HG03064 (cell line): Measurements from ENCODE around the gene FANCM.
"Not testable (repeated sequence)": the region's sequence is repeated elsewhere in the genome, so short reads cannot be mapped to it uniquely, and the experiment has no call there.

ENCODE experiments used
- ATAC-seq: cut with Tn5 transposase; IDR thresholded peaks from one replicate; pipeline ENCODE4 v1.9.1; 2021; ENCODE audit warnings: low read depth; ENCODE audit not compliant: unreplicated experiment

The FANCM gene

GRCh38 chr14:45142083-45142482 is 6.4 kb downstream of the FANCM start:
- not testable (repeated sequence) for ATAC-seq

GRCh38 chr14:45144658-45145057 is 8.9 kb downstream of the FANCM start:
- ATAC-seq: peak; percentile 51

GRCh38 chr14:45145214-45145613 is 9.5 kb downstream of the FANCM start:
- ATAC-seq: no peak

- no peak for ATAC-seq
Measured at GRCh38 chr14:45149602-45150001, 13.9 kb downstream of the FANCM start.

GRCh38 chr14:45150386-45150890 is 14.7 kb downstream of the FANCM start:
- no peak for ATAC-seq

GRCh38 chr14:45156067-45156466 is 20.3 kb downstream of the FANCM start:
- no peak for ATAC-seq

GRCh38 chr14:45169906-45170305 is 34.2 kb downstream of the FANCM start:
- no peak for ATAC-seq

GRCh38 chr14:45177076-45177475 is 41.3 kb downstream of the FANCM start:
- no peak for ATAC-seq

GRCh38 chr14:45181329-45181728 is 45.6 kb downstream of the FANCM start:
- no peak for ATAC-seq

- ATAC-seq: no peak
Measured at GRCh38 chr14:45181806-45182205, 46.1 kb downstream of the FANCM start.

- no peak for ATAC-seq
Measured at GRCh38 chr14:45185100-45185814, 49.5 kb downstream of the FANCM start.

- ATAC-seq: no peak
Measured at GRCh38 chr14:45194964-45195363, 59.2 kb downstream of the FANCM start.

GRCh38 chr14:45198551-45198950 is 62.8 kb downstream of the FANCM start:
- no peak for ATAC-seq

- ATAC-seq: no peak
Measured at GRCh38 chr14:45199230-45199629, 63.5 kb downstream of the FANCM start.

GRCh38 chr14:45201905-45202304 is 66.2 kb downstream of the FANCM start:
- peak; percentile 77 for ATAC-seq

- ATAC-seq: no peak
Measured at GRCh38 chr14:45204241-45204640, 68.5 kb downstream of the FANCM start.

GRCh38 chr14:45210159-45210558 is 74.4 kb downstream of the FANCM start:
- ATAC-seq: no peak

- ATAC-seq: no peak
Measured at GRCh38 chr14:45211295-45211694, 75.6 kb downstream of the FANCM start.

- ATAC-seq: no peak
Measured at GRCh38 chr14:45212231-45212630, 76.5 kb downstream of the FANCM start.

- not testable (repeated sequence) for ATAC-seq
Measured at GRCh38 chr14:45213716-45214115, 78.0 kb downstream of the FANCM start.

GRCh38 chr14:45214341-45214740 is 78.6 kb downstream of the FANCM start:
- ATAC-seq: not testable (repeated sequence)

- no peak for ATAC-seq
Measured at GRCh38 chr14:45222485-45223262, 86.9 kb downstream of the FANCM start.
